Mesendoderm (in vitro differentiated cells): Measurements from ENCODE around the gene C1QTNF1.

Source experiments
- DNase-seq: peaks from one replicate; pipeline ENCODE4 v3.0.0; 2013
- H2AK5ac ChIP-seq: 2 replicates; pipeline ENCODE4 v1.6.1; 2013; ENCODE audit warnings: low read length, inconsistent platforms
- H2BK120ac ChIP-seq: 2 replicates; pipeline ENCODE4 v1.6.1; 2013; ENCODE audit warnings: low read depth, mild to moderate bottlenecking, low read length, moderate library complexity, mixed read lengths
- H2BK15ac ChIP-seq: replicated peaks from 2 replicates; pipeline ENCODE4 v1.6.1; 2013; ENCODE audit warnings: low read depth, mild to moderate bottlenecking, moderate library complexity
- H2BK5ac ChIP-seq: 2 replicates; pipeline ENCODE4 v1.6.1; 2013; ENCODE audit warnings: low read length, inconsistent platforms
- H3K18ac ChIP-seq: 2 replicates; pipeline ENCODE4 v1.6.1; 2013; ENCODE audit warnings: mild to moderate bottlenecking, low read length, mixed read lengths
- H3K23ac ChIP-seq: one replicate; pipeline ENCODE4 v1.6.1; 2013; ENCODE audit warnings: low read length
- H3K27ac ChIP-seq: 2 replicates; pipeline ENCODE4 v1.5.1; 2013; ENCODE audit warnings: low read depth, mild to moderate bottlenecking, inconsistent platforms, low read length, moderate library complexity
- H3K27me3 ChIP-seq: 2 replicates; pipeline ENCODE4 v1.6.1; 2013; ENCODE audit warnings: low read length, control low read depth, mild to moderate bottlenecking, inconsistent platforms; ENCODE audit not compliant: insufficient read depth, poor library complexity
- H3K36me3 ChIP-seq: 2 replicates; pipeline ENCODE4 v1.6.1; 2013; ENCODE audit warnings: low read length, inconsistent platforms; ENCODE audit not compliant: control insufficient read depth, insufficient read depth
- H3K4ac ChIP-seq: one replicate; pipeline ENCODE4 v1.6.1; 2013; ENCODE audit warnings: low read depth, mild to moderate bottlenecking, low read length, moderate library complexity
- H3K4me1 ChIP-seq: 2 replicates; pipeline ENCODE4 v1.6.1; 2013; ENCODE audit warnings: low read depth, low read length, inconsistent platforms; ENCODE audit not compliant: control insufficient read depth
- H3K4me2 ChIP-seq: 2 replicates; pipeline ENCODE4 v1.6.1; 2013; ENCODE audit warnings: low read length
- H3K4me3 ChIP-seq: 2 replicates; pipeline ENCODE4 v1.5.1; 2013; ENCODE audit warnings: mild to moderate bottlenecking, low read length
- H3K56ac ChIP-seq: one replicate; pipeline ENCODE4 v1.6.1; 2013; ENCODE audit warnings: low read length
- H3K79me1 ChIP-seq: 2 replicates; pipeline ENCODE4 v1.6.1; 2013; ENCODE audit warnings: low read length, inconsistent platforms
- H3K79me2 ChIP-seq: 2 replicates; pipeline ENCODE4 v1.6.1; 2013; ENCODE audit warnings: mild to moderate bottlenecking, low read length; ENCODE audit not compliant: control insufficient read depth, insufficient read depth
- H3K9ac ChIP-seq: 2 replicates; pipeline ENCODE4 v1.6.1; 2013; ENCODE audit warnings: low read length, inconsistent platforms
- H4K5ac ChIP-seq: one replicate; pipeline ENCODE4 v1.6.1; 2013; ENCODE audit warnings: low read length
- H4K8ac ChIP-seq: one replicate; pipeline ENCODE4 v1.6.1; 2013; ENCODE audit warnings: low read depth, mild to moderate bottlenecking, control low read depth, low read length, moderate library complexity
- WGBS: extraction: QIAGEN DNeasy Blood & Tissue Kit; methylation state at CpG from one replicate; pipeline ENCODE4 v1.1.7; 2013; ENCODE audit warnings: low lambda C conversion rate, missing lambda C conversion rate; ENCODE audit not compliant: insufficient coverage; ENCODE audit errors: extremely low coverage; 5-methylcytosine and 5-hydroxymethylcytosine counted together

Gene C1QTNF1

GRCh38 chr17:79090443-79091225, 66.7 kb downstream of the C1QTNF1 start:
- Histone ChIP-seq H3K36me3 (no peaks in the 10 kb centered on the region), H4K8ac (no peak overlapping the region), H3K79me2 (no peaks in the 10 kb centered on the region), H3K27ac (no peak overlapping the region), H4K5ac (no peak overlapping the region), H3K56ac (no peak overlapping the region), H3K4me2 (no peak overlapping the region), H3K79me1 (no peaks in the 10 kb centered on the region), H3K4me1 (no peaks in the 10 kb centered on the region), H3K27me3 (no peaks in the 10 kb centered on the region), H2AK5ac (no peak overlapping the region), H3K4me3 (no peak overlapping the region), H3K18ac (no peak overlapping the region), H3K23ac (no peak overlapping the region), H3K9ac (no peak overlapping the region), H2BK5ac (no peak overlapping the region), H2BK120ac (no peak overlapping the region), H2BK15ac (no peak overlapping the region), H3K4ac (no peak overlapping the region)
- WGBS = no CpG with 5 or more reads among the region's 32 CpGs
- no peak for DNase-seq

- DNase-seq = no peak
- H4K8ac ChIP-seq = no peak overlapping the region
- H4K5ac ChIP-seq = no peak overlapping the region
- H3K9ac ChIP-seq = no peak overlapping the region
- H3K4me3 ChIP-seq = no peak overlapping the region
- no peak overlapping the region for H3K18ac ChIP-seq
- no peak overlapping the region for H3K56ac ChIP-seq
- no peaks in the 10 kb centered on the region for H3K79me2 ChIP-seq
- no peak overlapping the region for H2BK15ac ChIP-seq
- no peaks in the 10 kb centered on the region for H3K27me3 ChIP-seq
- no peak overlapping the region for H3K27ac ChIP-seq
- H3K4me2 ChIP-seq = no peak overlapping the region
- WGBS = no CpG with 5 or more reads among the region's 10 CpGs
- no peaks in the 10 kb centered on the region for H3K4me1 ChIP-seq
- no peaks in the 10 kb centered on the region for H3K79me1 ChIP-seq
- H2AK5ac ChIP-seq = no peak overlapping the region
- H2BK120ac ChIP-seq = no peak overlapping the region
- no peak overlapping the region for H3K23ac ChIP-seq
- no peak overlapping the region for H2BK5ac ChIP-seq
- no peaks in the 10 kb centered on the region for H3K36me3 ChIP-seq
- H3K4ac ChIP-seq = no peak overlapping the region
Measured at GRCh38 chr17:79091226-79091670, 67.3 kb downstream of the C1QTNF1 start.

- no CpG with 5 or more reads among the region's 4 CpGs for WGBS
- DNase-seq = no peak
- no peak overlapping the region for H3K4me2 ChIP-seq
- no peak overlapping the region for H2BK120ac ChIP-seq
- no peak overlapping the region for H4K5ac ChIP-seq
- H3K79me2 ChIP-seq = no peaks in the 10 kb centered on the region
- no peaks in the 10 kb centered on the region for H3K36me3 ChIP-seq
- no peak overlapping the region for H3K4me3 ChIP-seq
- H2AK5ac ChIP-seq = no peak overlapping the region
- H3K9ac ChIP-seq = no peak overlapping the region
- H3K23ac ChIP-seq = no peak overlapping the region
- no peak overlapping the region for H3K18ac ChIP-seq
- H3K56ac ChIP-seq = no peak overlapping the region
- no peak overlapping the region for H3K4ac ChIP-seq
- H3K27me3 ChIP-seq = no peaks in the 10 kb centered on the region
- H4K8ac ChIP-seq = no peak overlapping the region
- H3K4me1 ChIP-seq = no peaks in the 10 kb centered on the region
- no peak overlapping the region for H2BK5ac ChIP-seq
- H2BK15ac ChIP-seq = no peak overlapping the region
- no peak overlapping the region for H3K27ac ChIP-seq
- H3K79me1 ChIP-seq = no peaks in the 10 kb centered on the region
Measured at GRCh38 chr17:79092567-79092966, 68.6 kb downstream of the C1QTNF1 start.

- H3K79me2 ChIP-seq = no peaks in the 10 kb centered on the region
- H3K27me3 ChIP-seq = no peaks in the 10 kb centered on the region
Measured at GRCh38 chr17:79093270-79093669, 69.3 kb downstream of the C1QTNF1 start.

GRCh38 chr17:79094261-79094660, 70.3 kb downstream of the C1QTNF1 start:
- no CpG with 5 or more reads among the region's 17 CpGs for WGBS

More at GRCh38 chr17:79093270-79093669, 69.3 kb downstream of the C1QTNF1 start:
- DNase-seq = no peak
- Histone ChIP-seq H3K4me3 (no peak overlapping the region), H3K4me2 (no peak overlapping the region), H3K23ac (no peak overlapping the region), H2AK5ac (no peak overlapping the region), H3K36me3 (no peaks in the 10 kb centered on the region), H3K18ac (no peak overlapping the region), H3K9ac (no peak overlapping the region), H3K4ac (no peak overlapping the region), H2BK120ac (no peak overlapping the region), H2BK15ac (no peak overlapping the region), H2BK5ac (no peak overlapping the region), H3K79me1 (no peaks in the 10 kb centered on the region), H4K5ac (no peak overlapping the region), H3K56ac (no peak overlapping the region), H3K27ac (no peak overlapping the region), H3K4me1 (no peaks in the 10 kb centered on the region), H4K8ac (no peak overlapping the region)
- WGBS = no CpG with 5 or more reads among the region's 8 CpGs

More at GRCh38 chr17:79094261-79094660, 70.3 kb downstream of the C1QTNF1 start:
- Histone ChIP-seq H3K36me3 (no peaks in the 10 kb centered on the region), H3K27me3 (no peaks in the 10 kb centered on the region), H3K27ac (no peak overlapping the region), H4K5ac (no peak overlapping the region), H3K79me2 (no peaks in the 10 kb centered on the region), H4K8ac (no peak overlapping the region), H2AK5ac (no peak overlapping the region), H3K4me2 (no peak overlapping the region), H2BK15ac (no peak overlapping the region), H3K56ac (no peak overlapping the region), H3K4me3 (no peak overlapping the region), H3K4me1 (no peaks in the 10 kb centered on the region), H2BK5ac (no peak overlapping the region), H3K23ac (no peak overlapping the region), H3K18ac (no peak overlapping the region), H2BK120ac (no peak overlapping the region), H3K9ac (no peak overlapping the region), H3K79me1 (no peaks in the 10 kb centered on the region), H3K4ac (no peak overlapping the region)
- no peak for DNase-seq
